ENCODE measurements around the gene IQUB.
"Not testable (repeated sequence)": the region's sequence is repeated elsewhere in the genome, so short reads cannot be mapped to it uniquely, and the experiment has no call there.

Gene IQUB

DNA sequence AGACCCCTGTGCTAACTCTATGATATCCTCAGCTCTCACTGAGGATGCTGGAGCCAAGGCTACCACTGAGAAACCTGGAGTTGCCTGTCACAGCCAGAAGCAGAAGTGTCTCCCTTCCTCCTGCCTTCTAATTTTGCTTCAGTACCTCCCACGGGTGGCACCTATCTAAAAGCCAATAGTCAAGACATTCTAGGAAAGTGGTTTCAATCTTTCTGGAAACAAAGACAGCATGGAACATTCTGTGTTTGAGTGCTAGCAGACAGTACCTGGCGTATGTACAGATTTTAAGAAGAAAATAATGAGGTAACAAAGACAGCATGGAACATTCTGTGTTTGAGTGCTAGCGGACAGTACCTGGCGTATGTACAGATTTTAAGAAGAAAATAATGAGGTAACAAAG, 126.4 kb downstream of the IQUB start:
- not testable (repeated sequence) for DNase-seq

All from eye (tissue), 1 donor.